ENCODE results near the gene IGFBP5. TPM values are rescaled to one million over a fixed set of nuclear protein-coding genes. Genes with fewer than 3 reads are reported as not detected.

Gene IGFBP5
- total RNA-seq, 1 experiment from 2014 or later, result 0.20 TPM

DNA sequence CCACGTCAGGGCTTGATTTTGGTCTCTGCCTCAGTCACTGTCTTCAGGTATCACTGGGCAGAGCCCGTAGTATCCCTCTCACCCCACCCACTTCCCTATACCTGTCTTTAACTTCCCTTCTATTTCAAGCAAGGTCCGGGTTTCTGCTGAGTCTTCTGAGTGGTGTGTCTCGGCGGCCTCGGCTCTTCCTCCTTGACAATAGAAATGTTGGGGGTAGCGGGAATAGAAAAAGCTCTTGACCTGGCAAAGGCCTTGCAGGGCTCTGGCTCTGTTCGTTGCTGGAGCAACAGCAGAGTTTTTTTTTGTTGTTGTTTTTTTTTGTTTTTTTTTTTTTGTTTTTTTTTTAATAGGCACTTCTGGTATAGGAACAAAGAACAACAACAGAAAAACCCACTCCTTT, 16.0 kb upstream of the IGFBP5 start:
- ChIA-PET POLR2A (no interaction called here), CTCF (interaction anchor here (0.5 kb wide), 1 partner anchor 29 kb away, joined by 4 read pairs; no protein-coding TSS in a partner anchor)
- TF ChIP-seq, protein P1, sequence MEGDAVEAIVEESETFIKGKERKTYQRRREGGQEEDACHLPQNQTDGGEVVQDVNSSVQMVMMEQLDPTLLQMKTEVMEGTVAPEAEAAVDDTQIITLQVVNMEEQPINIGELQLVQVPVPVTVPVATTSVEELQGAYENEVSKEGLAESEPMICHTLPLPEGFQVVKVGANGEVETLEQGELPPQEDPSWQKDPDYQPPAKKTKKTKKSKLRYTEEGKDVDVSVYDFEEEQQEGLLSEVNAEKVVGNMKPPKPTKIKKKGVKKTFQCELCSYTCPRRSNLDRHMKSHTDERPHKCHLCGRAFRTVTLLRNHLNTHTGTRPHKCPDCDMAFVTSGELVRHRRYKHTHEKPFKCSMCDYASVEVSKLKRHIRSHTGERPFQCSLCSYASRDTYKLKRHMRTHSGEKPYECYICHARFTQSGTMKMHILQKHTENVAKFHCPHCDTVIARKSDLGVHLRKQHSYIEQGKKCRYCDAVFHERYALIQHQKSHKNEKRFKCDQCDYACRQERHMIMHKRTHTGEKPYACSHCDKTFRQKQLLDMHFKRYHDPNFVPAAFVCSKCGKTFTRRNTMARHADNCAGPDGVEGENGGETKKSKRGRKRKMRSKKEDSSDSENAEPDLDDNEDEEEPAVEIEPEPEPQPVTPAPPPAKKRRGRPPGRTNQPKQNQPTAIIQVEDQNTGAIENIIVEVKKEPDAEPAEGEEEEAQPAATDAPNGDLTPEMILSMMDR (IDR thresholded peaks at IDR 0.05; ENCODE audit: insufficient read depth in 1 of 2, low read depth in 1 of 2, low read length in 1 of 2, severe bottlenecking in 1 of 2, unreplicated experiment in 1 of 2), result no peak
- Mint-ChIP-seq H3K27ac (ENCODE audit: unreplicated experiment) (no peak overlapping the region), H3K9me3 (ENCODE audit: unreplicated experiment) (peaks cover 6% of the 10 kb centered on the region), H3K4me3 (ENCODE audit: unreplicated experiment) (no peak overlapping the region), H3K36me3 (ENCODE audit: insufficient read depth, unreplicated experiment) (no peaks in the 10 kb centered on the region), H3K4me1 (ENCODE audit: low read depth, unreplicated experiment) (no peaks in the 10 kb centered on the region), H3K27me3 (ENCODE audit: insufficient read depth, unreplicated experiment) (peaks cover 9% of the 10 kb centered on the region)
- intact Hi-C loops (cut with micrococcal nuclease; ENCODE audit: unreplicated experiment), result no loop called here
- H3K9me3 ChIP-seq, result no peaks in the 10 kb centered on the region
- no peaks in the 10 kb centered on the region for H3K4me1 ChIP-seq
- no peak for DNase-seq
- no peak overlapping the region for H3K4me3 ChIP-seq (ENCODE audit: low read depth, low read length)
- no peaks in the 10 kb centered on the region for H3K36me3 ChIP-seq (ENCODE audit: control insufficient read depth, insufficient read depth, low read length)
- BruUV-seq (replicated peaks), result no TSS peak
- H3K27me3 ChIP-seq (replicated peaks; ENCODE audit: control insufficient read depth, insufficient read depth, low read length), result no peaks in the 10 kb centered on the region

DNA sequence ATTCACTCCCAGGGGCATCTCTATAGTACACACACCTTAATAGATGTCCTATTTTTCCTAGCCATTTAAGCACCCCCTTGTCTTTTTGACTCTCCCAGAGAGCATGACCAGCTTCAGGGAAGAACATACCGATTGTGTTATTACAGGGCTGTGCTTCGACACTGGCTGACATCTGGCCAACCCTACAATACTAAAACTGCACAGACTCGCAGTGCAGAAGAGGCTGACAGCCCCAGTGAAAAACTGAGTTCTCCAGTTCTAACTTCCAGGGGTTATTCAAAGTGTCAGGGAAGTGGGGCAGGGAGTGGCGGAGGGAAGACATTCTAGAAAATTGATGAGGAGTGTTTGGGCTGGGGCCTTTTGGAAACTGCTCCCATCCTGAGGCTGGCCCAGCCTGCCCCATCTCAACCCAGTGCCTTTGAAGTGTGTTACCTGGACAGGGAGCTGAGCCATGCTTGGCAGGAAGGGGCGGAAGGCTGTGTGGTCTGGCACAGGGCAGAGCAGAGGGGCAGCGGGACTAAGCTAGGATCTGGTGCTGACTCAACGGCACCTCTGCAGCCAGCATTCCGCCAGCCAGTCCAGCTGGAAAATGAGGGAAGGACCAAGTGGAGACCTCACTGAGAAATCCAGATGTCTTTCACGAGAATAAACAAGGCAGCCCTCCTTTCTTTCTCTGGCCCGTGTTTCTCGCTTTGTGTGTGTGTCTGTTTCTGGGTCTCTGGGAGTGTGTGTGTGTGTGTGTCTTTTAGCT, 15.4 kb upstream of the IGFBP5 start:
- no TSS peak for BruUV-seq (replicated peaks)
- H3K9me3 ChIP-seq, result no peaks in the 10 kb centered on the region
- Mint-ChIP-seq H3K4me3 (ENCODE audit: unreplicated experiment) (no peak overlapping the region), H3K4me1 (ENCODE audit: low read depth, unreplicated experiment) (no peaks in the 10 kb centered on the region), H3K36me3 (ENCODE audit: insufficient read depth, unreplicated experiment) (no peaks in the 10 kb centered on the region), H3K9me3 (ENCODE audit: unreplicated experiment) (peaks cover 6% of the 10 kb centered on the region), H3K27ac (ENCODE audit: unreplicated experiment) (no peak overlapping the region), H3K27me3 (ENCODE audit: insufficient read depth, unreplicated experiment) (peaks cover 9% of the 10 kb centered on the region)
- no peak overlapping the region for H3K4me3 ChIP-seq (ENCODE audit: low read depth, low read length)
- H3K4me1 ChIP-seq, result no peaks in the 10 kb centered on the region
- H3K36me3 ChIP-seq (ENCODE audit: control insufficient read depth, insufficient read depth, low read length), result no peaks in the 10 kb centered on the region
- intact Hi-C loops (cut with micrococcal nuclease; ENCODE audit: unreplicated experiment), result no loop called here
- ChIA-PET POLR2A (no interaction called here), CTCF (interaction anchor here (0.5 kb wide), 1 partner anchor 28 kb away, joined by 4 read pairs; no protein-coding TSS in a partner anchor)
- H3K27me3 ChIP-seq (replicated peaks; ENCODE audit: control insufficient read depth, insufficient read depth, low read length), result no peaks in the 10 kb centered on the region
- DNase-seq, result no peak
- TF ChIP-seq, protein P1 (IDR thresholded peaks at IDR 0.05; ENCODE audit: insufficient read depth in 1 of 2, low read depth in 1 of 2, low read length in 1 of 2, severe bottlenecking in 1 of 2, unreplicated experiment in 1 of 2), result no peak

DNA sequence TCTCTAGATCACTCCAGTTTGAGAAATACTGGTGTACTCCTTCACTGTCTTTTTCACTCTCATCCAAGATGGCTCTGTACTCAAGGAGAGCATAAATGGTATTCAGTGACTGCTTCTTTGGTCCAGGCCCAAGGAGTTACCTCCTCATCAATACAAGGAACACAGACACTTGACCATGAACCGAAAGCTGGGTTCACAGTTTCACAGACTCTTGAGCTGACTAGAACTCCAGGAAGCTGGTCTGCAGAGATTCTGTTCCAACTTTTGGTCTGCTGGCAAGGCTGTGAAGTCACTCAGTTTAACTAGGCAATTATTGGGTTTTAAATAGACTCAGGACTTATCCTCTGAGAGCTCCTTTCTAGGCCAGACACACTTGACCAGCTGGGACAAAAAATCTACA, 7.4 kb upstream of the IGFBP5 start:
- Mint-ChIP-seq H3K27me3 (ENCODE audit: insufficient read depth, unreplicated experiment) (no peaks in the 10 kb centered on the region), H3K27ac (ENCODE audit: unreplicated experiment) (no peak overlapping the region), H3K36me3 (ENCODE audit: insufficient read depth, unreplicated experiment) (no peaks in the 10 kb centered on the region), H3K9me3 (ENCODE audit: unreplicated experiment) (no peaks in the 10 kb centered on the region), H3K4me1 (ENCODE audit: low read depth, unreplicated experiment) (no peaks in the 10 kb centered on the region), H3K4me3 (ENCODE audit: unreplicated experiment) (no peak overlapping the region)
- BruUV-seq (replicated peaks), result no TSS peak
- no peak for DNase-seq
- TF ChIP-seq, protein P1 (IDR thresholded peaks at IDR 0.05; ENCODE audit: insufficient read depth in 1 of 2, low read depth in 1 of 2, low read length in 1 of 2, severe bottlenecking in 1 of 2, unreplicated experiment in 1 of 2), result no peak
- H3K27me3 ChIP-seq (replicated peaks; ENCODE audit: control insufficient read depth, insufficient read depth, low read length), result no peaks in the 10 kb centered on the region; the same call in 1 of the 2 replicates
- no peak overlapping the region for H3K4me3 ChIP-seq (ENCODE audit: low read depth, low read length)
- intact Hi-C loops (cut with micrococcal nuclease; ENCODE audit: unreplicated experiment), result no loop called here
- H3K4me1 ChIP-seq, result peaks cover 6% of the 10 kb centered on the region; the same call in 1 of the 2 replicates
- no peaks in the 10 kb centered on the region for H3K36me3 ChIP-seq (ENCODE audit: control insufficient read depth, insufficient read depth, low read length)
- no peaks in the 10 kb centered on the region for H3K9me3 ChIP-seq
- ChIA-PET POLR2A (no interaction called here), CTCF (no interaction called here)
